Measurements from ENCODE around the gene KAT2B.

The KAT2B gene

DNA sequence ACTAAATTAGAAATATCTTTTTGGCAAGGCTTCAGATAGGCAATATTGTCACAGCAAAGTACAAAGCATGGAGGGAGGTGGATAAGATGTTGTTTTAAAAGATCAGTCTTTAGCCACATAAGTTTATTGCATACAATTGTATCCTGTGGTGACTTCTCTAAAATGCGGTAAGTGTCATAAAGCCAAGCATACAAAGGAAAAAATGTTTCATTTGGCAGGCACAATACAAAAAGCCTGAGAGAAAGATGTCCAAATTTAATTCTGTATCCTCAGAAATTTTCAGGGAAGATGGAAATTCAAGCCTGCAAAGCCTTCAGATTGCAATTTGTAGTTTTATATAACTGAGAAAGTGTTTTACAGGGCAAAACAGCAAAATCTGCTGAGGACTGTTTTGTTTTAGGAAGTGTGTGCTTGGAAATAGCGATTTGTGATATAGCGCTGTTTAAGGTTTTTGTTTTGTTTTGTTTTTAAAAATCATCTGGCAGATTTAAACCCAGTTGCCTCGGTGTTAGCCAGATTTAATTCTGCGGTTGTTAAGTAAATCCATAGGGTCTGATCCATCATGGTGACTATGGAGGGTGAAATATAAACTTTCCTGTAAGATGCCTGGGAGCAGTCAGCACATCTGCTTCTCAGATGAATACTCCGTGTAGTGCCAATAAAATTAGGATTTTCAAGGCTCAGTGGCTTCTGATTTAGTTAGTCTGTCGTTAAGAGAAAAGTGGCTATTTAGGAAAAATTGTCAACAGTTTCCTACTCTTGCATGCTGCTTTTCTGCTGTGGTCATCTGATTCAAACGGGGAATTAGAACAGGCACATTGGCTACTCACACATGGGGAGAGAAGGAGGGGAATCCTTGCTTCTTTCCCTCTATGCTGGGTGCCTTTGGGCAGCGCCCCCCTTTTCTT is 8.0 kb downstream of the KAT2B start:
- DNase-seq (ENCODE audit: low read depth), result peak; percentile 57
- H3K4me3 ChIP-seq (ENCODE audit: low read length), result peak overlapping the region; percentile 41
- TF ChIP-seq, protein P1, sequence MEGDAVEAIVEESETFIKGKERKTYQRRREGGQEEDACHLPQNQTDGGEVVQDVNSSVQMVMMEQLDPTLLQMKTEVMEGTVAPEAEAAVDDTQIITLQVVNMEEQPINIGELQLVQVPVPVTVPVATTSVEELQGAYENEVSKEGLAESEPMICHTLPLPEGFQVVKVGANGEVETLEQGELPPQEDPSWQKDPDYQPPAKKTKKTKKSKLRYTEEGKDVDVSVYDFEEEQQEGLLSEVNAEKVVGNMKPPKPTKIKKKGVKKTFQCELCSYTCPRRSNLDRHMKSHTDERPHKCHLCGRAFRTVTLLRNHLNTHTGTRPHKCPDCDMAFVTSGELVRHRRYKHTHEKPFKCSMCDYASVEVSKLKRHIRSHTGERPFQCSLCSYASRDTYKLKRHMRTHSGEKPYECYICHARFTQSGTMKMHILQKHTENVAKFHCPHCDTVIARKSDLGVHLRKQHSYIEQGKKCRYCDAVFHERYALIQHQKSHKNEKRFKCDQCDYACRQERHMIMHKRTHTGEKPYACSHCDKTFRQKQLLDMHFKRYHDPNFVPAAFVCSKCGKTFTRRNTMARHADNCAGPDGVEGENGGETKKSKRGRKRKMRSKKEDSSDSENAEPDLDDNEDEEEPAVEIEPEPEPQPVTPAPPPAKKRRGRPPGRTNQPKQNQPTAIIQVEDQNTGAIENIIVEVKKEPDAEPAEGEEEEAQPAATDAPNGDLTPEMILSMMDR (conservative IDR thresholded peaks at IDR 0.05; ENCODE audit: low read length), result no peak

DNA sequence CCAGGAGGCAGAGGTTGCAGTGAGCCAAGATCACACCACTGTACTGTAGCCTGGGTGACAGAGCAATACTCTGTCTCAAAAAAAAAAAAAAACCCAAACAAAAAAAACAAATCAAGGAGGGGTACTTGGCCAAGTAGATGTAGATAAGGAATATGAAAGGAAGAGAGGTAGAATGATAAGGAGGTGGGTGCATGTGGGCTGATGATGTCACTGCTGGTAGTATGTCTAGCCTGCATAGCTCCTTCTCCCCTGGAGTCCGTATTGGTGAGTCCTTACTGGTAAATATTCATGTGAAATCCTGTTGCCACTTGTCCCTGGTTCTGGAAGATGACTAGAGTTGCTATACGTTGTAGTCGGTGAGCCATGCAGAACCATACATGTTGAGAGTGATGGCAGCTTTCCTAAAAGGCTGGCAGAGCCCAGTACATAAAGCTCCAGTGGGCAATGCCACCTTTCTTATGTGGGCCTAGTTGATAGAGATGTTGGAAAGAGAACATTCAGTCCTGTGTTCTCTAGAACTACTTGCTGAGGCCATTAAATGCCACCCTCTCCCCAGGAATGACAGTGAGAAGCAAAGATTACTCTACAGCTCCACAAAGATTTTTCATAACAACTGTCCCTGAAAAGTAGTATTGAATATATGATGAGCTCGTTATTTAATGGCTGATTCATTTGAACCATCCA is 11.0 kb downstream of the KAT2B start:
- no peak overlapping the region for H3K4me3 ChIP-seq (ENCODE audit: low read length)
- TF ChIP-seq, protein P1 (conservative IDR thresholded peaks at IDR 0.05; ENCODE audit: low read length), result no peak
- no peak for DNase-seq (ENCODE audit: low read depth)

DNA sequence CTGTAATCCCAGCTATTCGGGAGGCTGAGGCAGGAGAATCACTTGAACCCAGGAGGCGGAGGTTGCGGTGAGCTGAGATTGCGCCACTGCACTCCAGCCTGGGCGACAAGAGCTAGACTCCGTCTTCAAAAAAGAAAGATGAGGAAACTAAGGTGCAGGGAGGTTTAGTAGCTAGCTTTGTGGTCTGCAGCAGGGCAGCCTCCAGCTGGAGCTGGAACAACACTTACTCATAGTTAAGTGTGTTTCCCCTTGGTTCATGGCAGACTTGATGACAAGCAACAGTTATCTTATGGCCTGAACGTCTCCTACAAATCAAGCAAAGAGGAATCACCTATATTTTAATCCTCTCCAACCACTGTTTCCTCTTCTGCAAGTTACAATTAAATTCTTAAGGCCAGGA is 12.6 kb downstream of the KAT2B start:
- TF ChIP-seq, protein P1 (conservative IDR thresholded peaks at IDR 0.05; ENCODE audit: low read length), result no peak
- no peak for DNase-seq (ENCODE audit: low read depth)
- no peak overlapping the region for H3K4me3 ChIP-seq (ENCODE audit: low read length)

DNA sequence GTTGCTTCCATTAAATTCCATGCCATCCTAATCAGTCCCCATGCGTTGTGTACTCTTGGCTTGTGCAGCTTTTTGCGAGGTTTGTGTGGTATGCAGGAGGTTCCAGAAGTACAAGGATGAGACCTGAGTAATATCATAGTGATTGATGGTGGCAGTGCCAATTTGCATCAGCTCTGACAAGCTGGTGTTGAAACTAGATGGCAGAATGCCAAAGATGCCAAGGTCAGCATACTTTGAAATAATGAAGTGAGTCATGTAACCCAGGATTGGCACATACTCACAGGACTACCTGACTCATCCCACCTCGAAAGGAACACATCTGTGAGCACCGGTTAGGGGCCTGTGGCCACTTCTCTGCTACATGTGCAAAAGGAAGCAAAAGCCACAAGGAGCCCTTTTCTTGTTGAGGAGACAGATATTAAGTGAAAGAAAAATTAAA is 14.3 kb downstream of the KAT2B start:
- DNase-seq (ENCODE audit: low read depth), result peak; percentile 90
- H3K4me3 ChIP-seq (ENCODE audit: low read length), result no peak overlapping the region
- TF ChIP-seq, protein P1 (conservative IDR thresholded peaks at IDR 0.05; ENCODE audit: low read length), result no peak

DNA sequence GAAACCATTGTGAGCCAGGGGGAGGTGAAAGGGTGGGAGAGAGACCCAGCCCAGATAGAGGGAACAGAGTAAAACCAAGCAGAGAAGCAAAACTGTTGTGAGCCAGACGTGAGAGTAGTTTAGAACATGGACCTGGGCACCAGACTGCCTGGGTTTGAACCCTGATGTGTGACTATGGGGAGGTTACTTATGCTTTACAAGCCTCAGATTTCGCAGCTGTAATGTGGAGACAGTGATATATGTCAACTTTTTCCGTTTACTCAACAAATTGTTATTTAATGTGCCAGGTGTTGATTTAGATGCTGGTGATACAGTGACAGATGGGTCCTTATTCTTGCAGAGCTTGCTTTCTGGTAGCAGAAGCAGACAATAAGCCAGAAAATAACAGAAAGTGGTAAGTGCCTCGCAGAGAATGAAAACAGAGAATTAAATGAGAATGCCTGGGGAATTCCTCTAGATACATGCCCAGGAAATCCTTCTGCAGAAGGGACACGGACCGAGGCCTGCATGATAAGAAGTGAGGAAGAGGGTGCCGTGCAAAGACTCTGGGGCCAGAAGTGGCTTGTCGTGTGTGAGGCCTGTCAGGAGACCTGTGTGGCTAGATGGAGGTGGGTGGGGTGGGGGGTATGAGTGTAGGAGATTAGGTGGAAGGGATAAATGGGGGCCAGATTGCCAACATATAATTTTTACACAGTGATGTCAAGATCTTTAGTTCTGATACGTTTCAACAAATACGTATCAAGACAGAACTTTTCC is 15.0 kb downstream of the KAT2B start:
- TF ChIP-seq, protein P1 (conservative IDR thresholded peaks at IDR 0.05; ENCODE audit: low read length), result no peak
- H3K4me3 ChIP-seq (ENCODE audit: low read length), result no peak overlapping the region
- no peak for DNase-seq (ENCODE audit: low read depth)

DNA sequence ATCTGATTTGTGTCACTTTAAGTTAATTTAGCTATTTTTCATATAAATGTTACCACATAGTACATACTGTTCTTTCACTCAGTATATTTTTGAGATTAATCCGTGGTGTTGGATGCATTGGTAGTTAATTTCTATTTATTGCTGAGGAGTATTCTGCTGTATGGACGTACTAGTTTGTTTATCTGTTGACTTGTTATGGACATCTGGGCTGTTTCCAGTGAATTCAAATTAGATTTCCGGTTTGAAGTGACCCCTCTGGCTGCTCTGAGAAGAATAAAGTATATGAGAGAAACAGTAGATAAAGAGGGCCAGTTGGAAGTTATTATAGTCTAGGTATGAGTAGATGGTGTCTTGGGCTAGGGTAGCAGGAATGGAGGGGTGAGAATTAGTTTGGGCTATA is 15.6 kb downstream of the KAT2B start:
- TF ChIP-seq, protein P1 (conservative IDR thresholded peaks at IDR 0.05; ENCODE audit: low read length), result no peak
- no peak overlapping the region for H3K4me3 ChIP-seq (ENCODE audit: low read length)
- DNase-seq (ENCODE audit: low read depth), result no peak
